Measurements from ENCODE around the gene CDH4. TPM values are rescaled to one million over a fixed set of nuclear protein-coding genes. Genes with fewer than 3 reads are reported as not detected.

Gene CDH4
- total RNA-seq, 1 donor from 2014 or later = 39.7 TPM

- no peak for DNase-seq (ENCODE audit: low read depth)
- peaks cover 2% of the 10 kb centered on the region for H3K27me3 ChIP-seq (ENCODE audit: control insufficient read depth, insufficient read depth, low read length)
- TF ChIP-seq CTCF (IDR thresholded peaks at IDR 0.05; ENCODE audit: insufficient read depth, low read length, poor library complexity, severe bottlenecking) = no peak
- H3K4me3 ChIP-seq (ENCODE audit: low read depth, low read length) = no peak overlapping the region
- H3K36me3 ChIP-seq (ENCODE audit: control insufficient read depth, insufficient read depth, low read length) = no peaks in the 10 kb centered on the region
Observed at GRCh38 chr20:61633004-61633403, 380.9 kb downstream of the CDH4 start.

- Histone ChIP-seq H3K4me3 (ENCODE audit: low read depth, low read length) (no peak overlapping the region), H3K36me3 (ENCODE audit: control insufficient read depth, insufficient read depth, low read length) (no peaks in the 10 kb centered on the region), H3K27me3 (ENCODE audit: control insufficient read depth, insufficient read depth, low read length) (no peaks in the 10 kb centered on the region)
- no peak for DNase-seq (ENCODE audit: low read depth)
- no peak for TF ChIP-seq CTCF (IDR thresholded peaks at IDR 0.05; ENCODE audit: insufficient read depth, low read length, poor library complexity, severe bottlenecking)
Observed at GRCh38 chr20:61634376-61635145, 382.5 kb downstream of the CDH4 start.

GRCh38 chr20:61635721-61636455 lies 383.8 kb downstream of the CDH4 start:
- Histone ChIP-seq H3K27me3 (ENCODE audit: control insufficient read depth, insufficient read depth, low read length) (no peaks in the 10 kb centered on the region), H3K36me3 (ENCODE audit: control insufficient read depth, insufficient read depth, low read length) (no peaks in the 10 kb centered on the region), H3K4me3 (ENCODE audit: low read depth, low read length) (no peak overlapping the region)
- no peak for TF ChIP-seq CTCF (IDR thresholded peaks at IDR 0.05; ENCODE audit: insufficient read depth, low read length, poor library complexity, severe bottlenecking)
- DNase-seq (ENCODE audit: low read depth) = no peak

GRCh38 chr20:61636531-61637116 lies 384.6 kb downstream of the CDH4 start:
- no peak for DNase-seq (ENCODE audit: low read depth)
- no peak for TF ChIP-seq CTCF (IDR thresholded peaks at IDR 0.05; ENCODE audit: insufficient read depth, low read length, poor library complexity, severe bottlenecking)
- Histone ChIP-seq H3K27me3 (ENCODE audit: control insufficient read depth, insufficient read depth, low read length) (no peaks in the 10 kb centered on the region), H3K36me3 (ENCODE audit: control insufficient read depth, insufficient read depth, low read length) (no peaks in the 10 kb centered on the region), H3K4me3 (ENCODE audit: low read depth, low read length) (no peak overlapping the region)

GRCh38 chr20:61638802-61639585 lies 386.9 kb downstream of the CDH4 start:
- H3K27me3 ChIP-seq (ENCODE audit: control insufficient read depth, insufficient read depth, low read length) = no peaks in the 10 kb centered on the region
- no peak overlapping the region for H3K4me3 ChIP-seq (ENCODE audit: low read depth, low read length)
- DNase-seq (ENCODE audit: low read depth) = no peak
- H3K36me3 ChIP-seq (ENCODE audit: control insufficient read depth, insufficient read depth, low read length) = no peaks in the 10 kb centered on the region
- TF ChIP-seq CTCF (IDR thresholded peaks at IDR 0.05; ENCODE audit: insufficient read depth, low read length, poor library complexity, severe bottlenecking) = no peak
